ENCODE measurements around the gene USP32.

The USP32 gene

DNA sequence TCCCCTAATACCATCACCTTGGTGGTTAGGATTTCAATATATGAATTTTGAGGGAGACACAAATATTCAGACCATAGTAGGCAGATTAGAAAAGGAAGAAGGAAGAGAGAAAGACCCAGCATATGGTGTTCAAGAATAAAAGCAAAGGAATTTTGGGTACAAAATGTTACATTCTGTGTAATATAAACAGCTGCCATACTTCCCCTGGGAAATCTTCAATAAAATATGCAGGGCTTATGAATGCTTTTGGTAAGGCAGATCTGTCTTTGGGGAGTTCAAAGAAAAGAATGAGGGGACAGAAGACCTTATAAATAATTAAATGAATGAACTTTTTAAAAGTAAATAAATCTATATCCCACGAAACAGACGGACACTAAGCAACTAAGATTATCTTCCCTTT, 91.9 kb downstream of the USP32 start:
- DNase-seq (no peak), ATAC-seq (replicated peaks) (no peak)
- Mint-ChIP-seq H3K36me3 (peaks cover 10 to 16% of the 10 kb centered on the region in 2 donors), H3K4me3 (no peak overlapping the region), H3K4me1 (peaks cover 6 to 9% of the 10 kb centered on the region in 2 donors), H3K27me3 (no peaks in the 10 kb centered on the region), H3K9me3 (peaks cover 5 to 6% of the 10 kb centered on the region in 2 donors), H3K27ac (no peak overlapping the region)

DNA sequence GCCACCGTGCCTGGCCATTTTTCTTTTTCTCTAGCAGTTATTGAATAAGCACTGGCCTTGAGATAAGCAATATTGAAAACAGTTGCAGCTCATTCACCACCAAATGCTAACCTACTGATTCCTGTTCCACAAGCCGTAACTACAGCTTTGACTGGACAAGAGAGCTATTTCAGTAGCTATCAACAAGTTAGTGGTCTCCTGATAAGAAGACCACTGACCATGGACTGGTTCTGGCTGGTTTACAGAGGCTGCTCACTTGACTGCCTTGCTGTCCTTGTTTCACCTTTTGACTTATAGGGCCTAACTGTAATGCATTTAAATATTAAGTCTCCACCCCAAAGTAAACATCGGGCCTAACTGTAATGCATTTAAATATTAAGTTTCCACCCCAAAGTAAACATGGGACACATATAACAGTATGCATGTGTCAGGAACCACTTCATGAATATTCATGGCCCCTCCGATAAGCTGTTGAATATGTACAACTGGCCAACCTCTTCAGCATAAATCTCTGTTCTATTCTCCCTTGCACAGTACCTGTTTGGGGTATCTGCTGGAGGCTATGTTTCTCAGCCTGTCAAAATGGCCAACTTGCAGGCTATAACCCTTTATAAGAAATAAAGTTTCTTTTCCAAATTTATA, 94.1 kb downstream of the USP32 start:
- Mint-ChIP-seq H3K9me3 (no peaks in the 10 kb centered on the region), H3K4me1 (peaks cover 0 to 2% of the 10 kb centered on the region in 2 donors), H3K36me3 (peaks cover 9 to 18% of the 10 kb centered on the region in 2 donors), H3K27ac (no peak overlapping the region), H3K27me3 (no peaks in the 10 kb centered on the region), H3K4me3 (no peak overlapping the region)
- ATAC-seq (replicated peaks) (no peak), DNase-seq (no peak)

DNA sequence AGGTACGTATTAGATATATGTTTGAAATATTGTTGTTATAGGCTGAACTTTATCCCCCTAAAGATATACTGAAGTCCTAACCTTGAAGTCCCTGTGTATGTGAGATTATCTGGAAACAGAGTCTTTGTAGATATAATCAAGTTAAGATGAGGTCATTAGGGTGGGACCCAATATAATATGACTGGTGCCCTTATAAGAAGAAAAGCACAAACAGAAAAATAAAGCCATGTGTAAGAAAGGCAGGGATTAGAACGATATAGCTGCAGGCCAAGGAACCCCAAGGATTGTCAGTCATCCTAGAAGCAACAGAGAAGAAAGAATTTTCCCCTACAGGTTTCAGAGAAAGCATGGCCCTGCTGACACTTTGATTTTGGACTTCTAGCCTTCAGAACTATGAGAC, 95.8 kb downstream of the USP32 start:
- DNase-seq (no peak), ATAC-seq (replicated peaks) (no peak)
- no peak overlapping the region for H3K4me3 Mint-ChIP-seq
- H3K9me3 Mint-ChIP-seq = no peaks in the 10 kb centered on the region
- peaks cover 5 to 15% of the 10 kb centered on the region in 2 donors for H3K4me1 Mint-ChIP-seq
- peaks cover 21 to 31% of the 10 kb centered on the region in 2 donors for H3K36me3 Mint-ChIP-seq
- H3K27me3 Mint-ChIP-seq = no peaks in the 10 kb centered on the region
- H3K27ac Mint-ChIP-seq = no peak overlapping the region

DNA sequence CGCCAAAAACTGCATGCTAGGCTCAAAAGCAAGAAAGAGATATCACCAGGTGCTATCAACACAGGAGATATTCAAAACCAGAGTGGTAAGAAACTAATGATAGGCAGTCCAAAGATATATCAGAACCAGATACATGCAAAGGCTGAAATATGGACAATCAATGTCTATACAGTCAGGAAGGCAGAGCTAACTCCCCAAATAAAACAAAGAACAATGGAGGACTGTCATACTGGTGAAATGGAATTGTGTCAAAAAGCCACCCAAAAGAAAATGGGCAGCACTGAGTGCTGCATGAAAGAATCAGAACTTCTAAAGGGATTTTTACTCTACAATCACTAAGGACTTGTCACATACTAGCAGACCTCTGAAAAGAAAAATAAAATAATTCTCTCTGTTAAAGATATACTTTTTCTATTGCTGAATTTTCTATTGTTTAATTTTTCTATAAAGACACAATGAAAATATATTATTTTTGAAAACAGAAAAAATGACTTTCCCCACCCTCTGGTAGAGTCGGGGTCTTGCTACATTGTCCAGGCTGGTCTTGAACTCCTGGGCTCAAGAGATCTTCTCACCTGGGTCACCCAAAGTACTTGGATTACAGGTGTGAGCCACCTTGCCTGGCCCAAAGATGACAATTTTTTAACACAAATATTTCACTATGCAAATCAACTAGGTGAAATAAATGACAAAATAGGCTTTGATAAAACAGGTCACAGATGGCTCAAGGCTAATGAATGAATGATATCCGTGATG, 98.2 kb downstream of the USP32 start:
- no peaks in the 10 kb centered on the region for H3K9me3 Mint-ChIP-seq
- no peaks in the 10 kb centered on the region for H3K27me3 Mint-ChIP-seq
- peaks cover 26 to 34% of the 10 kb centered on the region in 2 donors for H3K36me3 Mint-ChIP-seq
- no peak overlapping the region for H3K4me3 Mint-ChIP-seq
- no peak for ATAC-seq (replicated peaks)
- no peak overlapping the region for H3K27ac Mint-ChIP-seq
- peaks cover 5 to 15% of the 10 kb centered on the region in 2 donors for H3K4me1 Mint-ChIP-seq
- DNase-seq = no peak

DNA sequence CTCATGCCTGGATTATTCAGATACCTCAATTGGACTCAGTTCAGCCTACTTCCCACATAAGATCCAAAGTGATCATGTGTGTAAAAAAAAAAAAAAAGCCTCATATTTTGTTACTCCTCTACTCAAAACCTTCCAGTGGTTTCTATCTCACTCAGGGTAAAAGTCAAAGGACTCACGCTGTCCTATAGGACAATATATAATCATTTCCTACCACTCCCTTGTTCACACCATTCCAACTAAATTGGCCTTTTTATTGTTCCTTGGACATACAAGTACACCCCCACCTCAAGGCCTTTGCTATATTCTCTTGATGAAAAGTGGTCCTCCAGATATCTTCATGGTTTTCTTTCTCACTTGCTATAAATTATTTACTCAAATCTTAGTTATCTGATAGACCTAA, 99.2 kb downstream of the USP32 start:
- H3K4me1 Mint-ChIP-seq = peaks cover 5 to 15% of the 10 kb centered on the region in 2 donors

DNA sequence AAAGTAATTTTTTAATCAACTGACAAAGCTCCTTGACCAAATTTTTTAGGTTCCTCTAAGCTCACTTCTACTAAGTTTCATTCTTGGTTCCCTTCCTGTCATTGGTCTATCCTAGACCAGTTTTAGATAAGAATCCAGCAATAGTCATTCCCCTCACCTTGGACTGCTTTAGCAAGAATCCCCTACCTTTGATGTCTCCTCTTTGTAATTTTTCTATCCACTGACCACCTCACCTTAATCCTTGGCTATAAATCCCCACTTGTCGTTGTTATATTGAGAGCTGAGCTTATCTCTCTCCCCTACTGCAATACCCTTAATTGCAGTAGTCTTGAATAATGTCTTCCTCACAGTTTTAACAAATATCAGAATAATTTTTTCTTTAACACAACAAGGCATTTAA, 107.2 kb downstream of the USP32 start:
- H3K4me3 Mint-ChIP-seq = no peak overlapping the region
- H3K4me1 Mint-ChIP-seq = peaks cover 3 to 4% of the 10 kb centered on the region in 2 donors
- H3K36me3 Mint-ChIP-seq = peaks cover 13 to 20% of the 10 kb centered on the region in 2 donors
- no peaks in the 10 kb centered on the region for H3K9me3 Mint-ChIP-seq
- H3K27ac Mint-ChIP-seq = no peak overlapping the region
- no peaks in the 10 kb centered on the region for H3K27me3 Mint-ChIP-seq
- ATAC-seq (replicated peaks) (no peak), DNase-seq (no peak)

More for the DNA sequence above, 99.2 kb downstream of the USP32 start:
- H3K36me3 Mint-ChIP-seq = peaks cover 28 to 34% of the 10 kb centered on the region in 2 donors
- H3K27ac Mint-ChIP-seq = no peak overlapping the region
- H3K27me3 Mint-ChIP-seq = no peaks in the 10 kb centered on the region
- H3K9me3 Mint-ChIP-seq = no peaks in the 10 kb centered on the region
- DNase-seq (no peak), ATAC-seq (replicated peaks) (no peak)
- H3K4me3 Mint-ChIP-seq = no peak overlapping the region

DNA sequence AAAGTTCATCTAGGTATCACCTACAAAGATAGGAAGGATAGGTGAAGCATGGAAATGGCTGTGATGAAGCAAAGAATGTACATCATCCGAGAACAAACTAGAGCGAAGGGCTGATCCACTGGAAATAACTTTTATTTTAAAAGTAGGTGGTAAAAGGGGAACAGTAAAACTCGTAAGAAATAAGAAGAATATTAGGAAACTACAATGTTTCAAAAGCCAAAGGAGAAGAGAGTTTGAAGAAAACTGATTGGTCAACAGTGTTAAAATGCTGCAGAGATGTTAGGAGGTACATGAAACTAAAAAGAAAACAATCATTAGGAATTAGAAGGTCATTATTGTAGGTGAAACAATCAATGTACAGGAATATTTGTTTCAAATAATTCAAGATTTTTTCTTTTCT, 108.1 kb downstream of the USP32 start:
- Mint-ChIP-seq H3K9me3 (no peaks in the 10 kb centered on the region), H3K27me3 (no peaks in the 10 kb centered on the region), H3K36me3 (peaks cover 12 to 20% of the 10 kb centered on the region in 2 donors), H3K4me1 (peaks cover 3 to 4% of the 10 kb centered on the region in 2 donors), H3K27ac (no peak overlapping the region), H3K4me3 (no peak overlapping the region)
- DNase-seq = no peak
- ATAC-seq (replicated peaks) = no peak

DNA sequence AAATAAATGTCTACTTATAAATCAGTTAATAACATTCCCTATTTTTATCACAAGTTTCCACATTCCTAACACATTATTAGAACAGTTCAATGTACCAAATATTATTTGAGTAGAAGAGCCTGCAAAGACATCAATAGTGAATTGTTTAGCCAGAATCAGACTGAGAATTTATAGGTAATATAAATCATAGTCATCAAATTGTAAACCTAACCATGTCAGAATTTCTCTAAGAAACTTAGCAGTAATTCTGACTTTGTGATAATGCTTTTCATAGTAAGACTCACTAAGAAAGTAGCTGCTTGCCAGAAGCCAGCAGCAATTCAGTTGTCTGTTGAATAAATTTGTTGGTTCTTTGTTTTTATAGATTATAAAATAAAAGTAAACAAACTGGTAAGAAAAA, 111.3 kb downstream of the USP32 start:
- no peak overlapping the region for H3K27ac Mint-ChIP-seq
- peaks cover 7 to 16% of the 10 kb centered on the region in 2 donors for H3K36me3 Mint-ChIP-seq
- H3K9me3 Mint-ChIP-seq = no peaks in the 10 kb centered on the region
- H3K4me1 Mint-ChIP-seq = peaks cover 3 to 4% of the 10 kb centered on the region in 2 donors
- no peak for DNase-seq
- ATAC-seq (replicated peaks) = no peak
- H3K27me3 Mint-ChIP-seq = no peaks in the 10 kb centered on the region
- H3K4me3 Mint-ChIP-seq = no peak overlapping the region

DNA sequence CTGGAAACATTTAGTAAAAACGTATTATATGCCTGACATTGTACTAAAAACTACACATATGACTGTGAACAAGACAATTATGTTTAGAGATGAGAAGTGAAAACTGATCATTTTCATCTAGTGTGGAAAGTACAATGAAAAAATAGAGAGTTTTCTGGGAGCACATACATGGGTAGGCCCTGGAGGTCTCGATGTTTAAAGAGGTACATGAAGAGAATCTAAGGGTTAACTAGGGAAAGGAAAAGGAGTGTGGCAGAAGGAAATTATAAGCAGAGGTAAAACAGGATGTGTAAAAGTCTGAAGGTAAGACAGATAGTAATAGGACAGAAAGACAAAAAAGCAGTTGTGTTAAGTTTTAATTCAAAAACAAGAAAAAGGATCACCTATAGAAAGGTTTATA, 113.7 kb downstream of the USP32 start:
- H3K9me3 Mint-ChIP-seq = no peaks in the 10 kb centered on the region
- no peak overlapping the region for H3K4me3 Mint-ChIP-seq
- DNase-seq (no peak), ATAC-seq (replicated peaks) (no peak)
- no peak overlapping the region for H3K27ac Mint-ChIP-seq
- peaks cover 3 to 6% of the 10 kb centered on the region in 2 donors for H3K4me1 Mint-ChIP-seq
- no peaks in the 10 kb centered on the region for H3K27me3 Mint-ChIP-seq
- peaks cover 4 to 10% of the 10 kb centered on the region in 2 donors for H3K36me3 Mint-ChIP-seq

DNA sequence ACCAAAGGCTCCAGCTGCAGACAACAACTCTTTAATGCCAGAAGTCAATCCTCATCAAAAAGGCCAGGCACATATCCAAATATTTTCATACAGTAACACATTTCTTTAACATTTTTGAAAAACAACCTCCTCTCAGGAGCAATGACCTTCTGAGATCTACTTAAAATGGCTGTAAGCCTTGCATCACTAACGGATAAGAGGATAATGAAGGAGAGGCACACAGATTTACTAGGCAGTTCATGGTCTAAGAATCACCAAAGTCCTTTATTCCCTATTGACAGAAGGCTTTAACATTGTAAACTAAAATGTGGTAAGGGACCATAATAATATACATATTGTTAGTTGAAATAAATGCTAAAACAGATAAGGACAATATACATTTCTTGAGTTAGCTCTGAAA, 114.7 kb downstream of the USP32 start:
- Mint-ChIP-seq H3K27ac (peak overlapping the region; percentile 9), H3K4me1 (peaks cover 3 to 6% of the 10 kb centered on the region in 2 donors), H3K27me3 (no peaks in the 10 kb centered on the region), H3K36me3 (peaks cover 6 to 16% of the 10 kb centered on the region in 2 donors), H3K4me3 (no peak overlapping the region), H3K9me3 (no peaks in the 10 kb centered on the region)
- ATAC-seq (replicated peaks) (no peak), DNase-seq (no peak)

DNA sequence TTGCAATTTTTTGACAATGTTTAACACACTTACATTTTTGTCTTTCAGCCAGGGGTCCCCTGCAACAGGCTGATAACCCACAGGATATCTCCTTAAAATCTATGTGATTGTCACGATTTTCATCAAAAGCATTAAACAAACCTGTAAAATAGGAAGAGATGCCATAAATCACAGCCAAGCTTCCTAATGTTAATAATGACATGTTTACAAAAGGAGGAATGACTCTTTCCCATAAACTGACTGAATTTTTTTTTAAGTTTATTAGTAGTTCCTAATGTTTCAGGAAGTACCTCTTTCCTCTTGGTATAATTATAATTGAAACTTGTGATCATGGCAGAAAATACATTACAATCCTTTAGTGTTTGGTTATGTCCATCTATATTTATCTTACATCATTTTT, 122.5 kb downstream of the USP32 start:
- Mint-ChIP-seq H3K36me3 (peaks cover 12 to 25% of the 10 kb centered on the region in 2 donors), H3K9me3 (no peaks in the 10 kb centered on the region), H3K27ac (no peak overlapping the region), H3K27me3 (no peaks in the 10 kb centered on the region), H3K4me1 (peaks cover 0 to under 1% of the 10 kb centered on the region in 2 donors), H3K4me3 (no peak overlapping the region)
- ATAC-seq (replicated peaks) (no peak), DNase-seq (no peak)

DNA sequence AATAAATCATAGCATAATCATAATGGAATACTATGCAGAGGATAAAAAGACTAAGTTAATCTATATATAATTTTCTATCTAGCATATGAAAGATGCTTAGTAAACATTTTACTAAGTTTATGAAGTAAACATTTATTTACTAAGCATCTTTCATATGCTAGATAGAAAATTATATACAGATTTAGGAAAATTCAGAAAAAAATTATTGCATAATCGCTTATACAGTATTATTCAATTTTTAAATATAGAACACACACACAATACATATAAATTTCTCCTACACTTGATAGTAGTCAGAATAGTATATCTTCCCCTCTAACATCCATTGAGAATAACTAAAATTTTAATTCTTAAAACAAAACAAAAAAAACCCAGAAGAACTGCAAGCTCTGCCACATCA, 131.4 kb downstream of the USP32 start:
- Mint-ChIP-seq H3K27ac (no peak overlapping the region), H3K9me3 (no peaks in the 10 kb centered on the region), H3K4me3 (no peak overlapping the region), H3K27me3 (no peaks in the 10 kb centered on the region), H3K36me3 (peaks cover 29 to 43% of the 10 kb centered on the region in 2 donors), H3K4me1 (no peaks in the 10 kb centered on the region)
- DNase-seq = no peak
- ATAC-seq (replicated peaks) = no peak

DNA sequence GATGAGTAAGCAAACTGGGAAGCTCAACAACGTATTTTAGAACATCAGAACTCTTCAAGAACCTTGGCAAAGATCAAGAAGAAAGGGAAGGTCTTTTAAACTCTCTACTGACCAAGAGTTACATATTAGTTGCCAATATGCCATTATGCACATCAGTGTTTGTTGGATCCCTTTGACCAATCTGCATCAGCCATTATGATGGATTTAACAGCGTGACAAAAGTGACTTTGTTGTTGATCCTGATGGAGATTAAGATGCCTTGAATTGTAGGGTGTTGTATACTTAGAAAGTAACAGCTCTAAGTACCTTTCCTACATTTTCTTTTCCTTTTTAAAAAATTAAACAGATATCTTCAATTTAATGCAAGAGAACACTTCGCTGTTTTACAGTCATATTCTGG, 133.6 kb downstream of the USP32 start:
- DNase-seq (no peak), ATAC-seq (replicated peaks) (no peak)
- no peak overlapping the region for H3K27ac Mint-ChIP-seq
- H3K36me3 Mint-ChIP-seq = peaks cover 23 to 41% of the 10 kb centered on the region in 2 donors
- H3K27me3 Mint-ChIP-seq = no peaks in the 10 kb centered on the region
- no peaks in the 10 kb centered on the region for H3K4me1 Mint-ChIP-seq
- H3K4me3 Mint-ChIP-seq = no peak overlapping the region
- no peaks in the 10 kb centered on the region for H3K9me3 Mint-ChIP-seq

DNA sequence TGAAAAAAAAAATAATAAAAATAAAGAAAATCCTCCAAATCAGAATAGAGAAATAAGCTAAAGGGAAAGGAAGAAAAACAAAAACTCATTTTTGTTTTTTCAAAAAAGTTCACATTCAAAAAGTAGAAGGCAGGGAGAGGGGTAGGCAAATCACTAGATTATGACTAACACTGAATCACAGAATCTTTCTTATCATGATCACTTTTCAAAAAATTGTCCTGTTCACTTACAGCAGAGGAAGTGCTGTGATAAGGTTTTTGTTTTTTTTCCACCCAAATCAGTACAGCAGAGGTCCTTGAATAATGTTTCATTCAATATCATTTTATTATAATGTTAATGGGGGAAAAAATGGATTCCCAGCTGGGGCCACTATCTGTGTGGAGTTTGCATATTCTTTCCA, 135.8 kb downstream of the USP32 start:
- Mint-ChIP-seq H3K4me1 (no peaks in the 10 kb centered on the region), H3K27ac (no peak overlapping the region), H3K9me3 (no peaks in the 10 kb centered on the region), H3K27me3 (no peaks in the 10 kb centered on the region), H3K36me3 (peaks cover 15 to 34% of the 10 kb centered on the region in 2 donors), H3K4me3 (no peak overlapping the region)
- DNase-seq (no peak), ATAC-seq (replicated peaks) (no peak)

DNA sequence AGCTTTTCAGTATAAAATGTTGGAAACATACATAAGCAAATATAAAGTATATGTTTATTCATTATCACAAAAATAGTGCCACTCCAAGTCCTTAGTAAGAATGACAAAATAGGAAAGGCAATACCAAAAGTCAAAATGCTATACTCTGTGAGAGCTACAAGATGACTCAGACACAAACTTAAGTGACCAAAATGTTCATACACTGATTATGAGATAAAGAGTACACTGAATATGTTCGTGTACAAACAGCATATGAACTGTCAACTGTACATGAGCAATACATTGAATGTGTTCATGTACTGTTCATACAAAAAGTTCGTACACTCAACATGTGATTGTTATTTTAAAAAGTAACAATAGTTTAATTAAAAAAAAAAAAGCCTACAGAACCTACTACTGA, 138.9 kb downstream of the USP32 start:
- no peak for DNase-seq
- no peak overlapping the region for H3K4me3 Mint-ChIP-seq
- H3K27ac Mint-ChIP-seq = no peak overlapping the region
- H3K9me3 Mint-ChIP-seq = peaks cover 3% of the 10 kb centered on the region in 2 donors
- H3K4me1 Mint-ChIP-seq = no peaks in the 10 kb centered on the region
- H3K27me3 Mint-ChIP-seq = no peaks in the 10 kb centered on the region
- H3K36me3 Mint-ChIP-seq = peaks cover 29 to 44% of the 10 kb centered on the region in 2 donors
- no peak for ATAC-seq (replicated peaks)

All from stimulated activated naive B cell treated with anti-CD40 and anti-IgM and Interleukin-4, amounts not matched to agents 10 μg/mL and 1 μg/mL and 100 μg/mL, for 72 hours (primary cell).